Purkinje cell (primary cell): ENCODE data around the gene PRR5L. TPM values are rescaled to one million over a fixed set of nuclear protein-coding genes. Genes with fewer than 3 reads are reported as not detected.

Experiments used
- polyA plus RNA-seq: library from polyadenylated mRNA; unstranded; fragments of >200 nt; fragmentation: Nextera tagmentation; gene quantifications from 2 replicates; pipeline ENCODE4 v1.2.1, GENCODE V29; 2014

PRR5L gene
- 0.98 and 1.6 TPM in 2 replicates for polyA plus RNA-seq

GRCh38 chr11:36295926-36296325, at the start of gene PRR5L:
Gene PRR5L, plus strand, starts transcription at chr11:36296288. Its CDS starts 104,834 bp downstream, at chr11:36401122.

GRCh38 chr11:36289226-36289852, 6.7 kb upstream of the PRR5L start, which contains the start of gene COMMD9:
Gene COMMD9, minus strand, starts transcription at chr11:36289424. Its CDS starts 12 bp downstream, at chr11:36289412.

GRCh38 chr11:36509694-36510593, 213.9 kb downstream of the PRR5L start, which contains the start of gene TRAF6:
Gene TRAF6, minus strand, starts transcription at chr11:36510272. Its CDS starts 8,757 bp downstream, at chr11:36501515.

Other genes with a start within 250 kb of the PRR5L start
- 109 and 139 TPM in 2 replicates for gene COMMD9, start 6.9 kb upstream of the PRR5L start, polyA plus RNA-seq
- 4.0 and 8.7 TPM in 2 replicates for gene TRAF6, start 214.0 kb downstream of the PRR5L start, polyA plus RNA-seq